Forelimb muscle (tissue), 1 donor: ENCODE results near the gene PARP15. TPM values are rescaled to one million over a fixed set of nuclear protein-coding genes. Genes with fewer than 3 reads are reported as not detected.

Experiments used
- DNase-seq: peaks from one replicate; pipeline ENCODE4 v3.0.0-alpha.2; 2013; ENCODE audit warnings: low read depth
- polyA plus RNA-seq: library from polyadenylated mRNA; unstranded; fragments of 120-200 nt; gene quantifications from one replicate; pipeline ENCODE4 v1.2.1, GENCODE V29; 2013; ENCODE audit not compliant: insufficient read length

The PARP15 gene
- polyA plus RNA-seq, 1 donor, result 5.9 TPM

GRCh38 chr3:122572940-122573412 lies 4.5 kb upstream of the PARP15 start:
- no peak for DNase-seq

- no peak for DNase-seq
These were observed 1.1 kb upstream of the PARP15 start for GRCh38 chr3:122576174-122576940.

GRCh38 chr3:122578069-122578740 lies 755 bp downstream of the PARP15 start:
- no peak for DNase-seq

- DNase-seq, result no peak
These were observed 3.0 kb downstream of the PARP15 start for GRCh38 chr3:122580470-122580869.

- DNase-seq, result no peak
These were observed 4.2 kb downstream of the PARP15 start for GRCh38 chr3:122581622-122582021.

GRCh38 chr3:122582390-122582789 lies 4.9 kb downstream of the PARP15 start:
- no peak for DNase-seq

GRCh38 chr3:122586098-122586497 lies 8.6 kb downstream of the PARP15 start:
- no peak for DNase-seq

GRCh38 chr3:122586773-122587485 lies 9.5 kb downstream of the PARP15 start:
- no peak for DNase-seq

GRCh38 chr3:122587572-122587971 lies 10.1 kb downstream of the PARP15 start:
- DNase-seq, result no peak

- no peak for DNase-seq
These were observed 11.8 kb downstream of the PARP15 start for GRCh38 chr3:122589297-122589696.

GRCh38 chr3:122590610-122591009 lies 13.2 kb downstream of the PARP15 start:
- no peak for DNase-seq

GRCh38 chr3:122594025-122594424 lies 16.6 kb downstream of the PARP15 start:
- no peak for DNase-seq

GRCh38 chr3:122598151-122598550 lies 20.7 kb downstream of the PARP15 start:
- DNase-seq, result no peak

GRCh38 chr3:122598556-122598955 lies 21.1 kb downstream of the PARP15 start:
- DNase-seq, result no peak

GRCh38 chr3:122602011-122602710 lies 24.7 kb downstream of the PARP15 start:
- no peak for DNase-seq

GRCh38 chr3:122603056-122603455 lies 25.6 kb downstream of the PARP15 start:
- DNase-seq, result no peak

- DNase-seq, result no peak
These were observed 28.9 kb downstream of the PARP15 start for GRCh38 chr3:122606330-122606729.

GRCh38 chr3:122608916-122609315 lies 31.5 kb downstream of the PARP15 start:
- no peak for DNase-seq

- no peak for DNase-seq
These were observed 32.5 kb downstream of the PARP15 start for GRCh38 chr3:122609798-122610559.

- no peak for DNase-seq
These were observed 35.2 kb downstream of the PARP15 start for GRCh38 chr3:122612696-122613095.

- no peak for DNase-seq
These were observed 37.9 kb downstream of the PARP15 start for GRCh38 chr3:122615303-122615702.
